Muscle of arm (tissue), 12 donors: ENCODE results near the gene PLA1A. TPM values are rescaled to one million over a fixed set of nuclear protein-coding genes. Genes with fewer than 3 reads are reported as not detected.

Experiments
- DNase-seq: peaks from one replicate; pipeline ENCODE4 v3.0.0-alpha.2; 2013
- polyA plus RNA-seq, 12 donors: library from polyadenylated mRNA; unstranded; fragments of 120-200 nt; gene quantifications; one replicate each; pipeline ENCODE4 v1.2.1, GENCODE V29; 2013; ENCODE audit not compliant: insufficient read length in 12 of 12

The PLA1A gene
- polyA plus RNA-seq, 12 donors = 0.12 to 1.2 (median 0.21) TPM; not detected in 4

GRCh38 chr3:119604878-119605277, 7.2 kb downstream of the PLA1A start:
- DNase-seq = no peak

- DNase-seq = no peak
Observed at GRCh38 chr3:119608405-119609000, 10.8 kb downstream of the PLA1A start.

GRCh38 chr3:119609301-119609700, 11.6 kb downstream of the PLA1A start:
- DNase-seq = no peak

- DNase-seq = no peak
Observed at GRCh38 chr3:119611664-119612063, 14.0 kb downstream of the PLA1A start.

GRCh38 chr3:119613201-119613600, 15.5 kb downstream of the PLA1A start:
- no peak for DNase-seq

GRCh38 chr3:119613872-119614271, 16.2 kb downstream of the PLA1A start:
- DNase-seq = no peak

GRCh38 chr3:119616056-119616455, 18.4 kb downstream of the PLA1A start:
- DNase-seq = no peak

- DNase-seq = no peak
Observed at GRCh38 chr3:119619094-119619493, 21.4 kb downstream of the PLA1A start.

GRCh38 chr3:119620899-119621298, 23.2 kb downstream of the PLA1A start:
- no peak for DNase-seq

GRCh38 chr3:119624002-119624720, 26.5 kb downstream of the PLA1A start:
- no peak for DNase-seq

GRCh38 chr3:119625451-119626153, 27.9 kb downstream of the PLA1A start:
- DNase-seq = no peak

- DNase-seq = no peak
Observed at GRCh38 chr3:119626196-119626595, 28.5 kb downstream of the PLA1A start.

- no peak for DNase-seq
Observed at GRCh38 chr3:119627461-119627860, 29.8 kb downstream of the PLA1A start.

GRCh38 chr3:119628390-119628789, 30.7 kb downstream of the PLA1A start:
- DNase-seq = no peak

- no peak for DNase-seq
Observed at GRCh38 chr3:119628816-119629445, 31.2 kb downstream of the PLA1A start.

- DNase-seq = no peak
Observed at GRCh38 chr3:119630128-119630879, 32.6 kb downstream of the PLA1A start.

- DNase-seq = no peak
Observed at GRCh38 chr3:119630880-119631329, 33.2 kb downstream of the PLA1A start.

GRCh38 chr3:119631516-119631915, 33.8 kb downstream of the PLA1A start:
- DNase-seq = no peak

- no peak for DNase-seq
Observed at GRCh38 chr3:119632216-119632615, 34.5 kb downstream of the PLA1A start.

GRCh38 chr3:119632829-119633228, 35.1 kb downstream of the PLA1A start:
- no peak for DNase-seq

- no peak for DNase-seq
Observed at GRCh38 chr3:119635719-119636118, 38.0 kb downstream of the PLA1A start.

- DNase-seq = no peak
Observed at GRCh38 chr3:119636249-119636648, 38.6 kb downstream of the PLA1A start.
